ENCODE data around the gene GIPC1. TPM values are rescaled to one million over a fixed set of nuclear protein-coding genes. Genes with fewer than 3 reads are reported as not detected.
"Not testable (repeated sequence)": the region's sequence is repeated elsewhere in the genome, so short reads cannot be mapped to it uniquely, and the experiment has no call there.

Gene GIPC1
- total RNA-seq, 1 experiment from 2014 or later = 55.0 TPM

DNA sequence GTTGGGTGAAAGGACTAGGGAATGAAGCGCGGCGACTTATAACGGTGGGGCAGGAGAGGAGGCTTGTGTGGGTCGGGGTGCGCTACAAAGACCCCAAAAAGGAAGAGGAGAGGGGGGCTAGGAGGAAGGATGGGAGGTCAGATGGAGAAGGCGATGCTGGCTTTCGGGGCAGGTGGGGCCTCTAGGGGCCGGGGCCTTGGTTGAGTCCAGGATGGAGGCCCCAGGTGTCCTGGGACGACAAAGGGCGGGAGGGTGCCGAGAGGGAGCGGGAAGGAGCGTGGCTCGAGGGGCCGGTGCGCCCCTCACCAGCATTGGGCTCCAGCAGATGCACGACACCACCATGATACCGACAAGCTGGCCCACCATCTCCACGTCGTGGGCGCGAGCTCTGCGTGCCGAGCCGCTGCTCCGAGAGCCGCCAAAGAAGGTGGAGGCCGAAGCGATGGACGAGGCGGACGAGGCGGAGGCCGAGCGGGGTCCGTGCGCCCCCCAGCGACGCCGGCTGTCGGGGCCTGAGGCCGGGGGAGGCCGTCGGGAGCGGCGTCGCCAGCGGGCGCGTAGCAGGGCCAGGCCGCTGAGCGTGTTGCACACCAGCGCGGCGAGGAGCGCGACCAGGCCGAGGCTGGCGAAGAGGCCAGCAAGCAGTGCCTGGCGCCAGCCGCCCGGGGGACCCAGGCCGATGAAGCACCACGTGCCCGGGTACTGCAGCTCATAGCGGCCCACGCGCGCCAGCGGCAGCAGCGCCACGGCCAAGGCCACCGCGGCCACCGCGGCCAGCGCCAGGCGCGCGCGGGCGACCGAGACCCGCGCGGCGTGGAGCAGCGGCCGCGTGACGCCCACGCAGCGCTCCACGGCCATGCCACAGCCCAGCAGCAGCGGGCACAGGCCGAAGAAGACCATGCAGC, 22.6 kb downstream of the GIPC1 start:
- no peak for DNase-seq (ENCODE audit: extremely low read depth, low read depth)

DNA sequence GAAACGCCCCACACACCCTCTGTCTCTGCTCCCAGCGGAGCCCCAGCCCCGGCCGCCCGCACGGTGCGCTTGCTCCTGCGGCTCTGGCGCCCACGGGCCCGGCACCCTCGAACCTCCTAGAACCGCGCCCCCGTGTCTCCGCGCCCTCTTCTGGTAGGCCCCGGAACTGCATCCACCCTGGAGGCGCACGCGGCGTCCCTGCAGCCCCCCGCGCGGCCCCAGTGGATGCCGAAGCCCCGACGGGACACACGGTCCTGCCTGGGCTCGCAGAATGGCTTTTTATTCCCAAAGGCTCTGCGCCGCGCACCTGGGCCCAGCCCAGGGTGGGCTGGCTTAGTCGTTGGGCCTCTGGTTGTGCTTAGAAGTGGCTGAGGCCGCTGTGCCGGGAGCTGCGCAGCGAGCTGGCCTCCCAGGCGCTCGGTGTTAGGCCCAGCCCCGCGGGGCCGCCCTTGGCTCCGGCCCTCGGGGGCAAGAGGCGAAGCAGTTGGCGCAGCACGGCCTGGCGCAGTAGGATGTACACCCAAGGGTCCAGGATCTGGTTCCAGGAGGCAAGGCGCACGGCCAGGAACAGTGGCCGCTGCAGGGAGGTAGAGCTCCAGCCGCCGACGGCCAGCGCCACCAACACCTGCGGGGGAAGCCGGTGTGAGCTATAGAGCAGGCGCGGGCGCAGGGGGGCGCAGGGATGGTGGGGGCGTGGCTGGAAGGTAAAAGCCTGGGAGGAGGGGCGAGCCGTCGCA, 23.6 kb downstream of the GIPC1 start:
- DNase-seq (ENCODE audit: extremely low read depth, low read depth) = no peak

DNA sequence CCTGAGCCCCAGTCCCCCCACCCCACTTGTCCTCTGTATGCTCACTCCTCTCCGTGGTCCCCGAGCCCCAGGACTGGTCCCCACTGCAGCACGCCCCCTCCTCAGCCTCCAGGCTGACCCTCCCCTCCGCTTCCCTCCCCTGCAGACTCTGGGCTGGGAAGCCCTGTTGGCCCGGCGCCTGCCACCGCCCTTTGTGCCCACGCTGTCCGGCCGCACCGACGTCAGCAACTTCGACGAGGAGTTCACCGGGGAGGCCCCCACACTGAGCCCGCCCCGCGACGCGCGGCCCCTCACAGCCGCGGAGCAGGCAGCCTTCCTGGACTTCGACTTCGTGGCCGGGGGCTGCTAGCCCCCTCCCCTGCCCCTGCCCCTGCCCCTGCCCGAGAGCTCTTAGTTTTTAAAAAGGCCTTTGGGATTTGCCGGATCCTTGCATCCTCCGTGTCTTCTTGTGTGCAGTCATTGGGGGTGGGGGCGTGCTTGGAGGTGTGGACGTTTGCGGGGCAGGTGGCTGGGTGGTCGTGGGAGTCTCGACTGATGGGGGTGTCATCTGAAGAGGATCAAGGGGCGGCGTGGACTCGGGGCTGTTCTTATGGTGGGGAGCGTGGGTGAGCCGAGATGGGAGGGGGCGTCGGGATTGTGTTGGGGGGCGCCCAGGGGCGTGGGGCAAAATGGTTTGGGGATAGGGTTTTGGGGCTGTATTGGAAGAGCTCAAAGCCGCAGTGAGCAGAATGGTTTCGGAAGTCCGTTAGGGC, 24.3 kb downstream of the GIPC1 start:
- DNase-seq (ENCODE audit: extremely low read depth, low read depth) = no peak

DNA sequence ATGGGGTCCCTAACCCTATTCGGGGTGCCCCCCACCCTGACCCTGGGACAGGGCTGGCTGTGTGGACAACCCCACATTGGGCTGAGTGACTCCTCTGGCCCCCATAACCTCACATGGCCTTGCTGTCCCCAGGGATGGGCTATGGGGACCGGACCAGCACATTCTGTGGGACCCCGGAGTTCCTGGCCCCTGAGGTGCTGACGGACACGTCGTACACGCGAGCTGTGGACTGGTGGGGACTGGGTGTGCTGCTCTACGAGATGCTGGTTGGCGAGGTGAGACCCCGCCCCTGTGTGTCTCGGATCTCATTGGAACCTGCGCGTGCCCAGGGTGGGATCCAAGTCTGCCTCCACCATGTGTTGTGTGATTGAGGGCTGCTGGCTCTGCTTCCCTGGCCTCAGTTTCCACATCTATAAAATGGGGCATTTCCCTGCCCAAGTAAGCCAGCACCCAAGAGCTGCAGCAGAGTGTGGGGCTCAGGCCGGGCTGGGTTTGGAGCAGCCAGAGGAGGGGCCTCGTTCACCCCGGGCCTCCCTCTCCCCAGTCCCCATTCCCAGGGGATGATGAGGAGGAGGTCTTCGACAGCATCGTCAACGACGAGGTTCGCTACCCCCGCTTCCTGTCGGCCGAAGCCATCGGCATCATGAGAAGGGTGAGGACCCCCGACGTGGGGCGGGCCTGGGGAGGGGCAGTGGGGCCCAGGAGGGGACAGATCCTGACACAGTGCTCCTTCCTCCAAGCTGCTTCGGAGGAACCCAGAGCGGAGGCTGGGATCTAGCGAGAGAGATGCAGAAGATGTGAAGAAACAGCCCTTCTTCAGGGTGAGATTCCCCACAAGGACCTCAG, 25.7 kb downstream of the GIPC1 start:
- DNase-seq (ENCODE audit: extremely low read depth, low read depth) = no peak

DNA sequence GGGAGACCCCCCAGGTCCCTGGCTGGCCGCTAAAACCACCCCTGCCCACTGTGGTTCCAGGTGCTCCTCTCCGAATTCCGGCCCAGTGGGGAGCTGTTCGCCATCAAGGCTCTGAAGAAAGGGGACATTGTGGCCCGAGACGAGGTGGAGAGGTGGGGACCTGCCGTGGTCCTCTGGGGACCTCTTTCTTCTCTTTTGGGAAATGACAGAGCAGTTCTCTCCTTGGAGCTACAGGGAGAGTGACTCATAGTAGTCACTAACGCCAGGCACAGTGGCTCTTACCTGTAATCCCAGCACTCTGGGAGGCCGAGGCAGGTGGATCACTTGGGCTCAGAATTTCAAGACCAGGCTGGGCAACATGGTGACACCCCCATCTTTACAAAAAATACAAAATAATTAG, 28.1 kb downstream of the GIPC1 start:
- DNase-seq (ENCODE audit: extremely low read depth, low read depth) = no peak

DNA sequence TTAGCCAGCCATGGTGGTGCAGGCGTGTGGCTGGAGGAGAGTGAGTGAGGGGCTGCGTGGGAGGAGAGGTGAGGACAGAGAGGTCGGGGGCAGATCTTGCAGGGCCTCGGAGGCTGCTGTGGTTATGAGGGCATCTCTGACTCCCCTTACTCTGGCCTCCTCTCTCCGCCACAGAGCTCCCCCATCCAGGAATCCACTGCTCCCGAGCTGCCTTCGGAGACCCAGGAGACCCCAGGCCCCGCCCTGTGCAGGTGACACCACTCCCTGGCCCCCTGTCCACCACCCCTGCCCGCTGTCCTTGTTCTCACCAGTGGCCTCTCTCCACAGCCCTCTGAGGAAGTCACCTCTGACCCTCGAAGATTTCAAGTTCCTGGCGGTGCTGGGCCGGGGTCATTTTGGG, 28.5 kb downstream of the GIPC1 start:
- no peak for DNase-seq (ENCODE audit: extremely low read depth, low read depth)

DNA sequence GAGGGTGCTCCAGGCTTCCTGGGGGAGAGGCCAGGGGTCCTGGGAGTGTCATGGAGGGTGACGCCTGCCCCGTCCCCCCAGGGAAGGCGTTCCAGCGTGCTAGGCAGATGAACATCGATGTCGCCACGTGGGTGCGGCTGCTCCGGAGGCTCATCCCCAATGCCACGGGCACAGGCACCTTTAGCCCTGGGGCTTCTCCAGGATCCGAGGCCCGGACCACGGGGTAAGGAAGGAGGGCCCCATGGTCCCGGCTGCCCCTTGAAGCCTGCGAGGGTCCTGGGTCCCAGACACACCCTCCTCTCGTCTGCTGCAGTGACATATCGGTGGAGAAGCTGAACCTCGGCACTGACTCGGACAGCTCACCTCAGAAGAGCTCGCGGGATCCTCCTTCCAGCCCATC, 32.2 kb downstream of the GIPC1 start:
- DNase-seq (ENCODE audit: extremely low read depth, low read depth) = no peak

DNA sequence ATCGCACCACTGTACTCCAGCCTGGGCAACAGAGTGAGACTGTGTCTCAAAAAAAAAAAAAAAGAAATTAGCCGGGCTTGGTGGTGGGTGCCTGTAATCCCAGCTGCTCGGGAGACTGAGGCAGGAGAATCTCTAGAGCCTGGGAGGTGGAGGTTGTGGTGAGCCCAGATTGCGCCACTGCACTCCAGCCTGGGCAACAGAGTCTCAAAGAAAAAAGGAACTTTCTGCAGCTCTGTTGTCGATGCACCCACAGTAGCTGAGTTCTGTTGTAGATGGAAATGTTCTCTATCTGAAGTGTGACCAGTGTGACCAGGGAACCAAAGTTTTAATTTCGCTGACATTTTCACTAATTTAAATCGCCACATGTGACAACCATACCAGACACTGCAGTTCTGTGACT, 33.5 kb downstream of the GIPC1 start:
- not testable (repeated sequence) for DNase-seq (ENCODE audit: extremely low read depth, low read depth)

DNA sequence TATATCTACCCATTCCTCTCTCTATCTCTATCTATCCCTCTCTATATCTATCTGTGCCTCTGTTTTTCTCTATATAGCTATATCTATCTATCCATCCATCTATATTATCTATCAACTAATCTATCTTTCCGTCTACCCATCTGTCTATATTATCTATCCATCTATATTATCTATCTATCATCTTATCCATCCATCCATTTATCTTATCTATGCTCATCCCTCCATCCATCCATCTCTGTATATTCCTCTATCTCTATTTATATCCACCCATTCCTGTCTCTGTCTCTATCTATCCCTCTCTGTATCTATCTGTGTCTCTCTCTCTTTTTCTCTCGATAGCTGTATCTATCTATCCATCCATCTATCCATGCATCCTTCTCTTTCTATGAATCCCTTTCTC, 35.0 kb downstream of the GIPC1 start:
- DNase-seq (ENCODE audit: extremely low read depth, low read depth) = no peak

DNA sequence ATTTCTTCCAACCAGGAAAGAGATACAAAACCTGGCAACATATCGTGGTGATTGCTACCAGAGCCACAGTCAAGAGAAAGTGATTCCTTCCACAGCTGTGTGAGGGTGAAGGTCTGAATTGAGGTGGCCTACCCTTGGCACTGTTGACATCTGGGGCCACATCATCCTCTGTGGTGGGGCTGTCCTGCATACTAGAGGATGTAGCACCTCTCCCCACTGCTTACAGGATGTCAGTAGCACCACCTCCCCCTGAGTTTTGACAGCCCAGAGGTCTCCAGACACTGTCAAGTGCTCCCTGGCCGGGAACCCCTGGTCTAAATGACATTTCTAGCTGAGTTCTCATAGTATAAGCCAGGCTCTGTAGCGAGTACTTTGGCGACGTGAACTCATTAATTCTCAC, 36.2 kb downstream of the GIPC1 start:
- DNase-seq (ENCODE audit: extremely low read depth, low read depth) = no peak

DNA sequence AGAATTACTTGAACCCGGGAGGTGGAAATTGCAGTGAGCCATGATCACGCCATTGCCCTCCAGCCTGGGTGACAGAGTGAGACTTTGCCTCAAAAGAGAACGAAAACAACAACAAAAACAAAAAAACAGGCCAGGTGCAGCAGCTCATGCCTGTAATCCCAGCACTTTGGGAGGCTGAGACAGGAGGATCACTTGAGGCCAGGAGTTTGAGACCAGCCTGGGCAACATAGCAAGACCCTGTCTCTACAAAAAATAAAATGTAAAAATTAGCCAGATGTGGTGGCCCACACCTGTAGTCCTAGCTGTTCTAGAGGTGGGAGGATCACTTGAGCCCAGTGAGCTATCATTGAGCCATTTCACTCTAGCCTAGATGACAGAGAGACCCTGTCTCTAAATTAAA, 43.6 kb downstream of the GIPC1 start:
- DNase-seq (ENCODE audit: extremely low read depth, low read depth) = not testable (repeated sequence)

DNA sequence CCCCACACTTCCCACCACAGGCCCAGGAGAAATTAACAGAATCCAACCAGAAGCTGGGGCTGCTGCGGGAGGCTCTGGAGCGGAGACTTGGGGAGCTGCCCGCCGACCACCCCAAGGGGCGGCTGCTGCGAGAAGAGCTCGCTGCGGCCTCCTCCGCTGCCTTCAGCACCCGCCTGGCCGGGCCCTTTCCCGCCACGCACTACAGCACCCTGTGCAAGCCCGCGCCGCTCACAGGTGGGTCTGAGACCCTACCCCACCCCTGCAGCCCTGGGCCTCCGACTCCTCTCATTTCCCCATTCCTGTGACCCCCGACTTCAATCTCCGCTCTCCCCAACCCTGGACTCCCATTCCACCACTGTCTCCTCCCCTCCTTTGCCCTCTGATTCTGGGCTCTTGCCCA, 45.1 kb downstream of the GIPC1 start:
- no peak for DNase-seq (ENCODE audit: extremely low read depth, low read depth)

DNA sequence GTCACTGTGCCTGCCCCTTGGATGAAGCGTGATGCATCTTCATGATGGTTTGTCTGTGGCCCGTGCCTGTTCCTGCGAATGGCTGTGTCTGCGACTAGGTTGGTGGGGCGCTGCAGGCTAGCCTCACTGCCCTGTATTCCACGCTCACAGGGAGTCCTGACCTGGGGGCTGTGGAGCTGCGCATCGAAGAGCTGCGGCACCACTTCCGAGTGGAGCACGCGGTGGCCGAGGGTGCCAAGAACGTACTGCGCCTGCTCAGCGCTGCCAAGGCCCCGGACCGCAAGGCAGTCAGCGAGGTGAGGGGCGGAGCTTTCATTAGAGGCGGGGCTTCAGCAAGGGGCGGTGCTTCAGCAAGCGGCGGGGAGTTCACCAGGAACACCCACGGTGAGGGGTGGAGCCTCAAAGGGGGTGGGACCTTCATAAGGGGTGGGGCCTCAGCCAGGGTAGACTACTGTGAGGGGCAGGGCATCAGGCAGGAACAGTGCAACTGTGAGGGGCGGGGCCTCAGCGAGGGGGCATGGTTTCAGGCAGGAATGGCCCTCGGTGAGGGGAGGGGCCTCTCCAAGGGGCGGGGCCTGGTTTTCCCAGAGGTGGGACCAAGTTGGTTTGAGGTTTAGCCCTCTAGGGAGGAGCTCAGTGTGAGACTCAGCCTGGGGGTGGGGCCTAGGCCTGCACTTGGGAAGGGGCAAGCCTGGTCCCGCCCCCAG, 45.6 kb downstream of the GIPC1 start:
- peak; percentile 36 for DNase-seq (ENCODE audit: extremely low read depth, low read depth)

DNA sequence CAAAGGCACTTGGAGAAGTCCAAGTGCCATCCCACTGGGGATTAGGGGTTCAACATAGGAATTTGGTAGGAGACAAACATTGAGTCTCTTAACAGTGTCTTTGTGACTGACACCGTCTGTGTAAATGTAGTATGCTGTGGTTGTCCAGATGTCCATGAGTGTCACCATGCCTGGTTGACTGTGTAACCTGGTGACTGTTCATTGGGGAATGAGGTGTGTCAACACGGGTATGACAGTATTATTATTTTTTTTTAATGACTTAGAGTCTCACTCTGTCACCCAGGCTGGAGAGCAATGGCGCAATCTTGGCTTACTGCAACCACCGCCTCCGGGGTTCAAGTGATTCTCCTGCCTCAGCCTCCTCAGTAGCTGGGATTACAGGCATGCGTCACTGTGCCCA, 46.6 kb downstream of the GIPC1 start:
- DNase-seq (ENCODE audit: extremely low read depth, low read depth) = no peak

DNA sequence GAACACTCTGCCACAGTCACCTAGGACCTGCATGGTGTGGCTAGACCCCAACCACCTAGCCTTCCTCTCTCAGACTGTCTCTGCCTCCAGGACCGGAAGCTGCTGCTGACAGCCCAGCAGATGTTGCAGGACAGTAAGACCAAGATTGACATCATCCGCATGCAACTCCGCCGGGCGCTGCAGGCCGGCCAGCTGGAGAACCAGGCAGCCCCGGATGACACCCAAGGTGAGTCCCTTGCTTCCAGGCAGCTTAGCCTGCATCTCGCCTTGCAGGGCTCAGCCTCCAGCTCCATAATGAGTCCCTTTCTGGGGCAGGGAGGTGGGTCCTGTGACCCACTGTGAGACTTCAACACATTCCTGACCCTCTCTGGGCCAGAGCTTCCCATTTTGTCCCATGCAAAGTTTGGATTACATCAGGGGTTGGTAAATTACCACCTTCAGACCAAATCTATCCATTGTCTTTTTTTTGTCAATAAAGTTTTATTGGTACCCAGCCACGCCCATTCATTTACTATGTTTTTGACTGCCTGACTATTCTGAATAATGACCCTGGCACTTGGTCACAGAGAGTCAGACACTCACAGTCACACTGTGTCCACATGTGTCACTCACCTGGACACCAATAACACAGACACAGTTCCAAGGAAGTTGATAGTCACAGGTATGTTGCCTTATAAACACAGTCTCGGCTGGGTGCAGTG, 49.4 kb downstream of the GIPC1 start:
- DNase-seq (ENCODE audit: extremely low read depth, low read depth) = no peak

DNA sequence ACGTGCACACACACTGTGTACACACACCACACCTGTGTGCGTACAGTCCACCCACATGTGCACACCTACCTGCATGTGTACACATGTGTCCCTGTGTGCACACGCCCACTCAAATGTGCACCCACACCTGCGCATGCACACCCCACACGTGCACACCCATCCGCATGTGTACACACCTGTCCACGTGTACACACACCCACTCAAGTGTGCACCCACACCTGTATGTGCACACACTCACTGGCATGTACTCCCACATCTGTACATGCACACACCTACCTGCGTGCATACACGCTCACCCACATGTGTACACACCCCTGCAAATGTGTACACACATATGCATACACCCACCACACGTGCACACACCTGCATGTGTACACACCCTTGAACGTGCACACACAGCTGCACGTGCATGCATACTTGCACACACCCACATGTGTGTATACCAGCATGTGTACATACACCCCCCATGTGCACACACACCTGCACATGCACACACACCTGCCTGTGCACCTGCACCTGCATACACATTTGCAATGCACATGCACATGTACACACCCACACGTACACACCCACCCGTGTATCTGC, 52.2 kb downstream of the GIPC1 start:
- no peak for DNase-seq (ENCODE audit: extremely low read depth, low read depth)

DNA sequence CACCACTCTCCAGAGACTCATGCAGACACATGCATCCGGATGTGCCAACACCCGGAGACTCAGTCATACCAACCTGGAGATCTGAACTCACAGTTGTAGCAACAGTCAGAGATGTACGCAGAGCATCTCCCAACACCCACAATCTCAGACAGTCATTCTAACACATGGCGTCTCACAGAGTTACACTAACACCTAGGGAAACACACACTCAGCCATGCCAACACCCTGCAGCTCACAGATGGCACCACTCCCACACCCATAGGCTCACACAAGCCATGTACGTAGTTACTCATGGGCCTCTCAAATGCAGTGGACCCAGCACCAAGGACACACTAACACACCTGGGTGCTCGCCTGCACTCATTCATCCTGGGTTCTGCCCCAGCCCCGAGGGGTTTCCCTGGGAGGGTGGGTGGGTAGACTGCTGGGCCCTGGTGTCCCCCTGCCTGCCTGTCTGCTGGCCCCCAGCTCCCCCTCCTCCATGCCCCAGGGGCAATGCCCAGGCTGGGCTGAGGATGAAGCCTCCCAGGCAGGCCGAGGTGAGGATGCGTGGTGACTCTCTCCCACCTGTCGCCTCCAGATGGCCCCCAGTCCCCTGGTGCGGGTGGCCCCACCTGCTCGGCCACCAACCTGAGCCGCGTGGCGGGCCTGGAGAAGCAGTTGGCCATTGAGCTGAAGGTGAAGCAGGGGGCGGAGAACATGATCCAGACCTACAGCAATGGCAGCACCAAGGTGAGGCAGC, 52.9 kb downstream of the GIPC1 start:
- DNase-seq (ENCODE audit: extremely low read depth, low read depth) = no peak
